Eye (tissue), 1 donor: ENCODE data around the gene RAB11FIP5.
"Not testable (repeated sequence)": the region's sequence is repeated elsewhere in the genome, so short reads cannot be mapped to it uniquely, and the experiment has no call there.

Experiments used
- DNase-seq: peaks from one replicate; pipeline ENCODE4 v3.0.0-alpha.2; 2015

RAB11FIP5 gene, protein sequence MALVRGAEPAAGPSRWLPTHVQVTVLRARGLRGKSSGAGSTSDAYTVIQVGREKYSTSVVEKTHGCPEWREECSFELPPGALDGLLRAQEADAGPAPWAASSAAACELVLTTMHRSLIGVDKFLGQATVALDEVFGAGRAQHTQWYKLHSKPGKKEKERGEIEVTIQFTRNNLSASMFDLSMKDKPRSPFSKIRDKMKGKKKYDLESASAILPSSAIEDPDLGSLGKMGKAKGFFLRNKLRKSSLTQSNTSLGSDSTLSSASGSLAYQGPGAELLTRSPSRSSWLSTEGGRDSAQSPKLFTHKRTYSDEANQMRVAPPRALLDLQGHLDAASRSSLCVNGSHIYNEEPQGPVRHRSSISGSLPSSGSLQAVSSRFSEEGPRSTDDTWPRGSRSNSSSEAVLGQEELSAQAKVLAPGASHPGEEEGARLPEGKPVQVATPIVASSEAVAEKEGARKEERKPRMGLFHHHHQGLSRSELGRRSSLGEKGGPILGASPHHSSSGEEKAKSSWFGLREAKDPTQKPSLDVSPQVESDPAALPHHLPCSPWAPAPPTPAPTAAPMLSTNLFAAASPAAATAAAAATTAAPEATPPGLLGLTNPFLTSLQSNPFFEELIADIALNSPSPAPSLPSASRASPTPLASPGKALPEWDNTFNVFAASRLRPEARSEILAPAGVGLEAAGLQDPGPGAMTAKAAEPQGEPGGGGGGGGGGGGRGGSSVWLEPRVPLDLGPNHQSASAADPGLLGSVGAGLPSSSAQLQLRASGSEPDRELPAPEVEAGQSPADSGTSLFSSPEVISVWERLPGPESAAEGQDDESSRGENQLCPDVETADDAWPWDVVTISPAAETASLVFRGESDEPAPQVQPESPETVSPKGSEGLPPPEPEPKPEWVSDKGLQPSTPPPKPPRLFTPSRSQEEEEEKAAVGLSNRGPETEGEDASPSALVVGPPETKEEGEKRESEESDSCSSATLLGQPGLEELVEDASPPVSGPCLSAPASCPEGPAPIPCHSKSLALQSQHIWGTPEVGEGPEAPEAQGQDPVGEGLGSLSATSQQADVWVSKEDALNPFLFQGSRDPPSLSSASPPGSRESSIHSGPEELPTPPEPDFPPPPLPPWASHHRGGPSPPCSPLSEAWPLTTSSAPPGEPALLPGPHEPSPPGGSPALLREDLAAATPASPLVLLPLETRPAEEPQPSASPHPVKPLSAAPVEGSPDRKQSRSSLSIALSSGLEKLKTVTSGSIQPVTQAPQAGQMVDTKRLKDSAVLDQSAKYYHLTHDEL (N-terminal part only)

DNA sequence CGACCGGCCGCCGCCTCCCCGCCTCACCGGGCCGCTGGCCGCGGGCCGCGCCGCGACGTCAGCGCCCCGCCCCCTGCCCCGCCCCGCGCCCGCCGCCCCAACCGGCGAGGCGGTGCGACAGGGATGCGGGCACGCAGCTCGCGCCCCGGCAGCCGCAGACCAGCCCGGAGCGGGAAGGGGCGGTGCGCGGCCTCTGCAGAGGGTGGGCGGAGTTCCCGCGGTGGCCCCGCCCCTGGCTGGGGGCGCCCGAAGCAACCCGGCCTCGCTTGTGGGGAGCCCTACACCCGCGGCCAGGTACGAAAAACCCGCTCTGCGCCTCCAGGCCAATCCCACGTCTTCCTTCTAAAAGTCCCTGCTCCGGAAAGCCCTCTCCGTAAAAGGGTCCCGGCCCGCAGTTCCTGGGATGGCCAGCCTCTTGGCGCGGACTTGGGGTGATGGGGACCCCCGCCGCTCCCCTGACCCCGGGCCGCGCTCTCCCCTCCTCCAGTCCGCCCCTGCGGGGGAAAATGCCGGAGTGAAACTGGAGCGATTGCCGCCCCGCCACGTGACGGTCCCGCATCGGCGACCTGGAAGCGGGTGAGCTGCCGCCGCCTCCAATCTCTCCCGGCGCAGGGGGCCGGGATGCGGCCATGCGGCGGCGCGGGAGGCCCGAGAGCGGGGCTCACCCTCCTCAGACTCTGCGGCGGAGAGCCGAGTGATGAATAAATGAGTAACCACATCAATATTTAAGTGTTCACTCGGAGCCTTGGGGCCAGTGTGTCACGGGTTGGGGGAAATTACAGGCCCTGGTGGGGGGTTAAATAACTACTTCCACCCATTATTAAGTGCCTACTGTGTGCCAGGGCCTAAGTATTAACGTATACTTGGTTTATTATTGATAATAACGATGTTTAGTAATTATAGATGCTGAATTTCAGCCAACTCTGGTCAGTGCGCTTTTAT is at the start of gene RAB11FIP5:
TSS of gene RAB11FIP5 (minus strand) at position 36 of the 942 bp plus-strand sequence. CDS start 171 bp downstream, outside the sequence.
- DNase-seq, result peak; percentile 85

DNA sequence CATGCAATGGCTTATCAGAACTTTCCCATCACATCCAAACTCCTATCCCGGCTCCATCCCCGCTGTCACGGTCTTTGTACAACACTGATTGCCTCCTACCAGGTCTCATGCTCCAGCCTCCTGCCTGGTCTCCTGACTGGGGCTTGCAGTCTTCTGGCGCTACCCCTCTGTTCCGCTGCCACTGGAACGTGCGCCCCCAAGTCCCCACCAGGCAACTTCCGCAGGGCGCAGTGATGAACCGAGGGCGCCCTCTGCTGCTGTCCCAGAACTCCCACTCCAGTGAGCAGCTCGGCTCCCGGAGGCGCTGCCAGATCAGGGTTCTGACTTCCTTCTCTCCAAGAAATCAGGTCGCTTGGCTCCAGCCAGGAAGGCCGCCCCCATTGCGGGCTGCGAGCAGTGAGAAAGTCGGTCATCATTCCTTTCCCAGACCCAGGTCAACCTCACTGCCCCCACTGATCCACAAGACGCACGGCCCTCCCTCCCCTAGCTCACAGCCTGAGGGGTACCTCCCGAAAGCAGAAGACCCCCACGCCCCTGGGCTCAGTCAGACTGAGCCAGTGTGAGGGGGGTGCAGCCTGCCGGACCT is 43.9 kb upstream of the RAB11FIP5 start:
- peak; percentile 77 for DNase-seq

DNA sequence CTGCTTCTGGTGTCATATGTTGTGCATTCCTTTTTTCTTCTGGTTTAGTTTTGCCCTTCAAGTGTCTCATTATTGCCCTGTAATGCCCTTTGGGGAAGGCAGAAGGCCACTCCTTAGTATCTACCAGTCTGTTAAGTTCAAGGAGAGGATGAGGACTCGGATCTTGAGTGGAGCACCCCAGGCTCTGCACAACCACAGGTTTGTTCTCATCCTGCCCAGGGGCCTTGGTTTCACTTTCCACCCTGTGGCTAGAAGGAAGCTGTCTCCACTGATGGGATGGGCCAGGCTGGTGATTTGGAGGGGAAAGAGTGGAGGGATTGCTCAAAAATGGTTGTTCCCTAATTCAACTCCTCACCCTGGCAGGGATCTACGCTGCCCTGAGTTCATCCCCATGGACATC is 30.2 kb upstream of the RAB11FIP5 start:
- no peak for DNase-seq

DNA sequence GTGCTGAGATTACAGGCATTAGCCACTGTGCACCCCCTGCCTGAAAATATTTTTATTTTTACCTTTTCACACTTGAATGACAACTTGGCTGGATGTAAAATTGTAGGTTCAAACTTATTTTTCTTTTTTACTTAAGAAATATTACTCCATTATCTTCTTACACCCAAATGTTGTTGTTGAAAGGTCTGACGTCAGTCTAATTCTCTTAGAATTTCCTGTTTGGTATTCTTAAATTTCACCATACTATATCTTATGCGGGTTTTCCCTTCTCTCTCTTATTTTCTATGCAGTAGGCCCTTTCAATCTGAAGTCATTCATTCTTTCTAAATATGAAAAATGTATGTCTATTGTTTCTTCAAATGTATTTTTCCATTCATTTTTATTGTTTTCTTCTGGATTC is 29.1 kb upstream of the RAB11FIP5 start:
- no peak for DNase-seq

DNA sequence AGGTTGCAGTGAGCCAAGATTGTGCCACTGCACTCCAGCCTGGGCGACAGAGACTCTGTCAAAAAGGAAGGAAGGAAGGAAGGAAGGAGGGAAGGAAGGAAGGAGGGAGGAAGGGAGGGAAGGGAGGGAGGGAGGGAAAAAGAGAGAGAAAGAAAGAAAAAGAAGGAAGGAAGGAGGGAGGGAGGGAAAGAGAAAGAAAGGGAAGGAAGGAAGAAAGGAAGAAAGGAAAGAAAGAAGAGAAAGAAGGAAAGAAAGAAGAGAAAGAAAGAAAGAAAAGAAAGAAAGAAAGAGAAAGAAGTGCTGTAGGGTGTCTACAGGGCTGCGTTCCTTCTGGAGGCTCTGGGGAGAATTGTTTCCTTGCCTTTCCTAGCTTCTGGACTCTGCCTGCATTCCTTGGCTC is 22.5 kb upstream of the RAB11FIP5 start:
- no peak for DNase-seq

DNA sequence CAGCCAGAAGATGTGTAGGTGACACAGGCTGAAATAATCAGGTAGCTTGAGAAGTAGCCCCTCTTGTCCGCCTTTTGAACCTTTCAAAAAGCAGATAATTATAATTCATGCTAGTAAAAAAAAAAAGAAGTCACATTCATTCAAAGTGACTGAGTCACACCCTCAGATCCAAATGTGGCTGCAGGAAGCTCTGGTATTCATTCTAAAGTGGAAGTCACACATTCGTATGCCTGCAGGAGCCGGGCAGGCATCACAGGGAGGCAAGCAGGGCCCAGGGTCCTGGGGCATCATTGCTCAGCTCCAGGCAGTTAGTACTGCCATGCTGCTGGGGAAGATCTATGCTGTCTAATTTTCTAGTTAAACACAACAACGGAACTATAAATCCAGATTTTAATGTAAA is 21.7 kb upstream of the RAB11FIP5 start:
- no peak for DNase-seq

DNA sequence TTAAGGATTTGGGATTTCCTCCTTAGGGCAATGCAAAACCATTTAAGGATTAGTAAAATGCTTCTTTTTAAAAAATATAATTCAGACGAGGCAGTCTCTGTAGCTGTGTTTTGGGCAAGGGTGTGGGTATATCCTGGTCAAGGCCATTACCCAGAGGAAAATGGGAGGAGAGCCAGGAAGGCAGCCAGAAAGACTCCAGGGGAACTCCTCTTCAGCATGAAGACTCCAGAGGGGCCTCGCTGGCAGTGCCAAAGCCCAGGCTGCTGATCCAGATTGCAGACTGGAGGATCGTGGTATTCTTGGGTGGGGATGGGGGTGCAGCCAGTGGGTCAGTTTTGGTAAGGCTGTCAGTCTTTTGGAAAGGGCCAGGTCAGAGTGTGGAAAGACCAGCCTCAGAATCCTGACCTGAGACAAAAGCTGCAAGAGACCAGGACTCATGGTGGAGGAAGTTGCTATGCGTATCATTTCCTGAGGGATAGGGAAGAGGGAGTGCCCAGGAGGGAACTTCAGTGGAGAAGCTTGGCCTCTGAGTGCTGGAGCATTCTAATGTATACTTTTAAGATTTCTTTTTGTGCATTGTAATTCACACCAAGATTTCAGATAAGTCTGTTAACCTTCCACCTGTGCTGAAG is 20.9 kb upstream of the RAB11FIP5 start:
- no peak for DNase-seq

DNA sequence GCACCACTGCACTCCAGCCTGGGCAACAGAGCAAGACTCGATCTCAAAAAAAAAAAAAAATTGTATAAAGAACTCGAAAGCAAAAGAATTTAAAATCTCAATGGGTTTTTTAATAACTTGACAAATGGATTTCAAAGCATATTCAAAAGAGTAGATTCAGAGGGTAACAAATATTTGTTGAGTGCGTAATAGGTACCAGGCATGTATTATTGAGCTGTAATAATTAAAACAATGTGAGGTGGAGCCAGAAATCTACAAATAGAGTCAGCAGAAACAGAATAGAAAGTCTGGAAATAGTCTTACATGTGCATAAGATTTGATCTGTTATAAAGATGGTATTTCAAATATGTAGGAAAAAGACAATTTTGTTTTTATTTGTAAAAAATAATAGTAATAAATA is 19.1 kb upstream of the RAB11FIP5 start:
- no peak for DNase-seq

DNA sequence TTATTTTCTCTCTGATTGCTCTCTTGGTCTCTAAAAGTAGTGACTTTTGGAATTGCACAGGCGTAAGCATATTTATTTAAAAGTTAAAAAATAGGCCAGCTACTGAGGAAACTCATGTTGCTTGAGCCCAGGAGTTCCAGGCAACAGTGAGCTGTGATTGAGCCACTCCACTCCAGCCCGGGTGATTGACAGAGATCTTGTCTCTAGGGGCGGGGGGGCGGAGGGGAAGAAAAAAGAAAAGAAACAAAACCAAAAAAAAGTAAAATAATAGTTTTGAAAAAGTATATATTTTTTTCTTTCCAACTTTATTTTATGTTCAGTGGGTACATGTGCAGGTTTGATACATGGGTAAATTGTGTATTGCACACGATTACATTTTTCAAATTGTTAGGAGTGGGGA is 18.0 kb upstream of the RAB11FIP5 start:
- no peak for DNase-seq

DNA sequence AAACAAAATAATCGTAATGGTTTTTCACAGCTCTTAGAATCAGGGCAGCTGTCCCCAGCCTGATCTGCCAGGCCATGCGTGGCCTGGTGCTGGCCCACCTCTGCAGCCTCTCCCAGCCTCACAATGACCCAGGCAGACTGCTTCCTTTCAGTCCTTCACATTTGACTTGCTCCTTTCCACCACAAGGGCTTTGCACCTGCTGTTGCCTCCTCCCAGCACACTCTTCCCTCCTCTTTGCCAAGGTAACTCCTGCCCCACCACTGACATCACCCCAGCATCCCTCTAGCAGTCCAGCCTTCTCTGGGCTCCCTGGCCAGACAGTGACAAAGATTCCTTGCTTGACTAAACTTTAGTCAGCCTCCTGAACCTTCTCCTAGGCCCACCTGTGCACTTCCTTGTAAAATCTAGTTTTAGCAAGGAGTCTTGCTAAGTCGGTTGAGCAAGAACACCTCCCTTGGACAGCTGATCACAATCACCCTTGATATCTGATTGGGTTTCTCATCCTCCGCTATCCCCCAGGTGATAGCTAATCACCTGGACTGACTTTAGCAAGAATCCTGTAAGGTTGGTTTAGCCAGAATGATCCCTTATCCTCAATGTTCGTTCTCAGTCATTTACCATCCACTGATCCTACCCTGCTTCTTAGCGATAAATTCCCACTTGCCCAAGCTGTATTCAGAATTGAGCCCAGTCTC is 16.2 kb upstream of the RAB11FIP5 start:
- no peak for DNase-seq

DNA sequence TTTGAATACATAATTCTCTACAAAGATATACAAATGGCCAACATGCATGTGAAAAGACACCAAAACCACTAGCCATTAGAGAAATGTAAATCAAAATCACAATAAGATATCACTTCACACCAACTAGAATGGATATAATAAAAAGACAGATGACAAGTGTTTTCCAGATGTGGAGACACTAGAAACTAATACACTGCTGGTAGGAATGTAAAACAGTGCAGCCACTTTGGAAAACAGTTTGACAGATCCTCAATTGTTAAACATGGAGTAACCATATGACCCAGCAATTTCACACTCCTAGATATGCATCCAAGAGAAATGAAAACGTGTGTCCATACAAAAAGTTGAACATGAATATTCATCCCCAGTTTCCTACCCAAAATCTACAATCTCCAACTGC is 9.8 kb upstream of the RAB11FIP5 start:
- no peak for DNase-seq

DNA sequence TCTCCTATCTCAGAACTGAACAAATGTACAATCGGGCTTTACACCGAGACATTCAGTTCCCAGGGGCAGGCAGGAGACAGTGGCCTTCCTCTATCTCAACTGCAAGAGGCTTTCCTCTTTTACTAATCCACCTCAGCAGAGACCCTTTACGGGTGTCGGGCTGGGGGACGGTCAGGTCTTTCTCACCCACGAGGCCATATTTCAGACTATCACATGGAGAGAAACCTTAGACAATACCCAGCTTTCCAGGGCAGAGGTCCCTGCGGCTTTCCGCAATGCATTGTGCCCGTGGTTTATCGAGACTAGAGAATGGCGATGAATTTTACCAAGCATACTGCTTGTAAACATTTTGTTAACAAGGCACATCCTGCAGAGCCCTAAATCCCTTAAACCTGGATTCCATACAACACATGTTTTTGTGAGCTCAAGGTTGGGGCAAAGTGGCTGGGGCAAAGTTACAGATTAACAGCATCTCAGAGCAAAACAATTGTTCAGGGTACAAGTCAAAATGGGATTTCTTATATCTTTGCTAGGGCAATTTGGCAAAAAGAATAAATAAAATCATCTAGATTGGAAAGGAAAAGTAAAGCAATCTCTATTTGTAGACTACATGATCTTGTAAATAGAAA is 7.0 kb upstream of the RAB11FIP5 start:
- not testable (repeated sequence) for DNase-seq

DNA sequence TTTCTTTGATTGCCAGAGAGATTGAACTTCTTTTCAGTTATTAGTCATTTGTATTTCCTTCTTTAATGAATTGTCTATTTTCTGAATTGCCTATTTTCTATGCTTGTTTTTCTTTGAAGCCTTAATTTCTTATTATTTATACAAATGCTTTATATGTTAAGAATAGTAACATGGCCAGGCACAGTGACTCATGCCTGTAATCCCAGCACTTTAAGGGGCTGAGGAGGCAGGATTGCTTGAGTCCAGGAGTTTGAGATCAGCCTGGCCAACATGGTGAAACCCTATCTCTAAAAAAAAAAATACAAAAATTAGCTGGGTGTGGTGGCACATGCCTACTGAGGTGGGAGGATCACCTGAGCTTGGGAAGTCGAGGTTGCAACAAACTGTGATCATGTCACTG is 4.7 kb upstream of the RAB11FIP5 start:
- DNase-seq, result no peak

DNA sequence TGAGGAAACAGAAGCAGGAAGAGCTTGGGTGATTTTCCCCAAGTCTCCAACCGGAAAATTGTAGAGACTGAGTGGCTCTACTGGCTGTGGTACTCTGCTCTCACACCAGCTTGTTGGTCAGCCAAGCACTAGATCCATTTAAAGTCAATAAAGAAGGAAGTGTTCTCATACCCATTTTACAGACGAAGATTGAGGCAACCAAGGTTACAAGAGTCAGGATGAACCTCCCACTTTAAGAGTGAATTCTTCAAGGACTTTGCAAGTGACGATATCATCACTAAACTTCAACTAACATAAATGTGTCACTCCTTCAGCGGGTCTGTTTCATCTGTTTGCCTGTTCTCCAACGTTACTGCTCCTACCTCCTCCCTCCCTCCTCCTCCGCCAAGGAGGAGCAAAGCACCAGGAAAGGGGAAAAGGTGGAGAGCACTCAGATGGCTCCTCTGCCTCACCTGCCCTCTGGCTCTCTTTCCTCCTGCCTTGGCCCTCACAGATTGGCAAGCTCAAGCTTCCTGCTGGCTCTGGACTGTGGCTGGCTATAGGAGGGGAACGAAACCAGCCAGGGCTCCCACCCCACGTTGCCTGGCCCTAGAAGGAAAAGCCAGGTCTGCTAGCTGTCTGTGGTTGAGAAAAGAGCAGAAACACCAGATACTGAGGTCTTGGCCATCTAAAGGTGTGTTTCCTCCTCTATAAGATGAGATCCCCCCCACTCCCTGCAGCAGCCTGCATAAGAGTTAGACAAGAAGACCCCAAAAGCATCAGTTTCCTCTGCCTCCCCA is 3.6 kb upstream of the RAB11FIP5 start:
- DNase-seq, result no peak

DNA sequence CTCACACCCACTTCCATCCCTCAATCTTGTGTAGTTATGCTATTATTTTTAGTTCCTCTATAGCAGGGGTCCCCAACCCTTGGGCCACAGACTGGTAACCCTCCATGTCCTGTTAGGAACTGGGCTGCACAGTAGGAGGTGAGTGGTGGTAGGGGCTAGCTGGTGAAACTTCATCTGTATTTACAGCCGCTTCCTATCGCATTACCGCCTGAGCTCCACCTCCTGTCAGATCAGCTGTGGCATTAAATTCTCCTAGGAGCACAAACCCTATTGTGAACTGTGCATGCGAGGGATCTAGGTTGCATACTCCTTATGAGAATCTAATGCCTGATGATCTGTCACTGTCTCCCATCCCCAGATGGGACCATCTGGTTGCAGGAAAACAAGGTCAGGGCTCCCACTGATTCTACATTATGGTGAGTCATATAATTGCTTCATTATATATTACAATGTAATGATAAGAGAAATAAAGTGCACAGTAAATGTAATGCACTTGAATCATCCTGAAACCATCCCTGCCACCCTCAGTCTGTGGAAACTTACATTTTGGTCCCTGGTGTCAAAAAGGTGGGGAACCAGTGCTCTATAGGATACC is 1.6 kb upstream of the RAB11FIP5 start:
- no peak for DNase-seq

DNA sequence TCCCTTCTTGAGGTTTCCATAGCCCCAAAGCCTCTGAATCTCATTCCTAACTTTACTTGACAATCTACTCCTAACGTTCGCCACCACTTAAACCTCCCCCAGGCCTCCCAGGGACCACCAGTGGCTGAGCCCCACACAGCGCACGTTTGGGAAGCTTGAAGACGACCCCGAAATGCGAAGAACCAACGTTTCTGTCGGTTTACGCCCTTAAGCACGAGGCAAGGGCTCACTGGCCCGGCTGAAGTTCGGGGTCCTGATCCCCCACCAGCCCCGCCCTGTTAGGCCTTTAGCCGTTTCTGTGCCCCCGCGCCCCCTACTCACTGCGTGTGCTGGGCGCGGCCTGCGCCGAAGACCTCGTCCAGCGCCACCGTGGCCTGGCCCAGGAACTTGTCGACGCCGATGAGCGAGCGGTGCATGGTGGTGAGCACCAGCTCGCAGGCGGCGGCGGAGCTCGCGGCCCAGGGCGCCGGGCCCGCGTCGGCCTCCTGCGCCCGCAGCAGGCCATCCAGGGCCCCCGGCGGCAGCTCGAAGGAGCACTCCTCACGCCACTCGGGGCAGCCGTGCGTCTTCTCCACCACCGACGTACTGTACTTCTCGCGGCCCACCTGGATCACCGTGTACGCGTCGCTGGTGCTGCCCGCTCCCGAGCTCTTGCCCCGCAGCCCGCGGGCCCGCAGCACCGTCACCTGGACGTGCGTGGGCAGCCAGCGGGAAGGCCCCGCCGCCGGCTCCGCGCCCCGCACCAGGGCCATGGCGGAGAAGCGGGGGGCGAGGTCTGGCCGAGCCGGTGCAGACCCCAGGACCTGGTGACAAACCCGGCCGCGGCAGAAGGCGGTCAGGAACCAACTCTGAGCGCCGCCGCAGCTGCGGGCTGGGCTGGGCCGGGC is 479 bp downstream of the RAB11FIP5 start:
- DNase-seq, result peak; percentile 76
